GM19438 (cell line): Measurements from ENCODE around the gene CCDC86.

Source experiments
- ATAC-seq: cut with Tn5 transposase; IDR thresholded peaks from one replicate; pipeline ENCODE4 v1.9.1; 2021; ENCODE audit warnings: low read depth; ENCODE audit not compliant: unreplicated experiment

Gene CCDC86

DNA sequence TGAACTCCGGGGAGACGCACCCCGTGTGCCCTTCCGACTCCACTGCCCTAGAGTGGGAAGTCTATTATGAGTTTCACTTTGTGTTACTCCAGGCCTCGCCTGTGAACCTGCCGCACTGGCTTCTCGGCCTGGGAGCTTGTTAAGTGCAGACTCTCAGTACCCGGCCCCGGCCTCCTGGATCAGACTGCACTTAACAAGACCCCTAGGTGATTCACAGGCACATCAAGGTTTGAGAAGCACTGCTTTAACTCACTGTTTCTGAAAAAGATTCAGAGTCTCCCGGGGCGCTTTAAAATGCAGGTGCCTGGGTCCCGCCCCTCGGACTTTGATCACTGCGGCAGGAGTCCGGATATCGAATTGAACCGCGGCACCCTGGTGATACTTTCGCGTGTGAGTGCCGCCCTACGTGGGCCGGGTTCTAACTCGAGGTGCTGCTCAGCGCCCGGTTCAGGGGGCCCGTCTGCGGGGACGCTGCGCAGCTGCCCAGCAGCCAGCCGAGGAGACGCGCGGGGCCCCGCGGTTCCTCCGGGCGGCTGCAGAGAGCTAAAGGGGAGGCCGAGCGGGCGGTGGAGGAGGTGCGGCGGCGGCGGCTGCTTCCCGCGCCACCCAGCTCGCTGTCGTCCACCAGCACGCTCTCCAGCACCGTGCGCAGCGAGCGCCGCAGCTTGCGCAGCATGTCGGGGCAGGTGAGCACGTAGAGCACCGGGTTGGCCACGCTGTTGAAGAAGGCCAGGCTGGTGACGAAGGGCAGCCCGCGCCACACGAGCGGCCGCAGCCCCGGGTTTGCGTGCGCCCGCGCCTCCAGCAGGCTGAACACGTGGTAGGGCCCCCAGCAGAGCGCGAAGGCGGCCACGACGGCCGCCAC, 10.4 kb downstream of the CCDC86 start:
- ATAC-seq, result no peak

DNA sequence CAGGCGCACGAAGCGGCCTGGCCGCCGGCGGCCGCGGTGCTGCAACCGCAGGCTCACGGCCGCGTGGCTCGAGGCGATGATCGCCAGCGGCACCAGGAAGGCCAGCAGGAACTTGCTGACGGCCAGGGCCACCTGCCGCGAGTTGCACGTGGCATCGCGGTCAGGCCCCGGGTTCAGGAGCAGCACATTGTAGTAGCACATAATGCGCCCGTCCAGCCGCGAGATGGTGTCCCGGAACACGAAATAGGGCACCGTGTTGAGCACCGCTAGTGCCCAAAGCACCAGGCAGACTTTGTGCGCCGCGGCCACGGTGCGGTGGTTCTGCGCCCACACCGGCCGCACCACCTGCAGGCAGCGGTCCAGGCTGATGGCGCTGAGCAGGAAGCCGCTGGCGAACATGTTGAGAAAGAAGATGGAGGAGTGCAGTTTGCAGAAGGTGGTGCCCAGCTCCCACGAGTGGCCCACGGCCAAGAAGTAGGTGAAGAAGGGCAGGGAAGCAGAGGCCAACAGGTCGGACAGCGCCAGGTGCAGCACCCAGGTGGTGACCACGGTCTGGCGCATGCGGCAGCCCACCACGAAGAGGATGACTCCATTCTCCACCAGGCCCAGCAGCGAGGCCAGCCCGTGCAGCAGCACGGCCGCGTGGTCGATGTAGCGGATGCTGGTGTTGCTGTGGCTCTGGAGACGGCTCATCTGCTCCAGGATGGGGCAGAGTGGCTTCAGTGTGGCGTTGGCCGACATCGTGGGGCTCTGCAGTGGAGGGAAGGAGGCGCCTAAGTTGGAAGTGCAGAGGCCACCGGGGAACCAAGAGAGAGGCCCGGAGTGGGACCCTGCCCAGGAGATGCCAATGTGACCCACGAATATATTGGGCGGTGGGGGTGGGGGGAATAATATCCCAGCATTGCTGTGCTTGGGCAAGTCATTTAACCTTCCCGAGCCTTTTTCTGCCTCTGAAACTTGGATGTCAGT, 11.4 kb downstream of the CCDC86 start:
- no peak for ATAC-seq

DNA sequence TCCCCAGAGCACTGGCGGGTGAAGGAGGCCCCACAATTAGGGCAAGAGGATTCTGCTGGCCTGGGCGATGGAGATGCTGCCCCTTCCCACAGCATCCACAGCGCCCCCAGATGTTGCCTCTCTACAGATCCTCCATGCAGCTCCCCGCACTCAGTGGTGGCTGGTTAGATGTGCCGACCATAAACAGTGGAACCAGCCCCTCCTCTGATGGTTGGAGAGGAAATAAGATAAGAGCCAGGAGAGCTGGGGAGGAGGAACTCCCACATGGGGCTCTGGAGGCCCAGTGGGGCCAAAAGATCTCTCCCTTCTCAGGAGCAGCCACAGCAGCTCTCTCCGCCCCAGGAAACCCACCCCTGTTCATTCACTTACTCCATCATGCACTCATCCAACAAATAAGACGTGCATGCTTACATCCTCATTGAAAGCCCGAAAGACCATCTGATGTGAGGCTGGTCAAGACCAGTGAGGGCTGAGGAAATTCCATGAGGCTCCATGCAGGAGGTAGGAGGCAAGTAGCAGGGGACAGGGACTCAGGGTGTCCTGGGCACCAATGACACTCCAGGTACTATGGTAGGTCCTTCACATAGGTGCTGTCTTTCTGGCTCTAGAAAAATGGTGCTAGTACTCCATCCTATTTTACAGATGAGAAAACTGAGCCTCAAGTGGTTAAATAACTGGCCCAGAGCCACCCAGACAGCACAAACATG, 12.4 kb downstream of the CCDC86 start:
- ATAC-seq, result no peak

DNA sequence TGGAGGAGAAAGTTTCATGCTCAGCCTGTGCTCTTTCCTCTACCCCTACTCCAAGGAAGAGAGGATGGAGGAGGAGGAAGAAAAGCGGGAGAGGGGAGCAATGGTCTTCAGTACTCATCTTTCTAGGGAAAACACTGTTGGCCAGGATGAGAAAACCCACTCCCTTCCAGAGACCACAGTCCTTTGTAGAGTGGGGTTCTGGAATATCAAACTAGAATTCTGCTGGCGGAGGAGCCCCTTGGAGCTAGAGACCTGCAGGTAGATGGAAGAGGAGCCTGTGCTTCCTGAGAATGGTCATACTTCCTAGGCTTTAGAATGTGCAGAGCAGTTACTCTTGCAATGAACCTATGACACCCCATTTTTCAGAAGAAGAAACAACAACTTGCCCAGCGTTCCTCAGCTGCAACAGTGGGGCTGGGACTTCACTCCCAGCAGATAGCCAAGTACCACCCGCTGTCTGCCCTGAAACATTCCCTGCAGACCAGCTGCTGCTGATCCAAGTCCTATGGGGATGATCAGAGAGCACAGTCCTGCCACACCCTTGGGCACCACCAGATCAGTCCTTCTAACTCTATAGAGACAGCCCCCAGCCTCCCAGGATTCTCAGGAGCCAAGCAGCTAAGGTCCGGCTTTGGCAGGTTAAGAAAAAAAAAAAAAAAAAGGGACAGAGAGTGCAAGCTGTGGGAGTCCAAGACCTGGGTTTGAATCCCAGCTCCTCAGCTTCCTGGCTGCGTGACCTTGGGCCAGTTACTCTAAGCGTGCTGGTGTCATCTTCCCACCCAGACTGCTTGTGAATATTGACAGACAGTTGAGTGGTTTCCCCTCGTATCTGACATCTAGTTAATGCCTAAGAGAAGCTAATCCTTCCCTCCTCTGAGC, 13.2 kb downstream of the CCDC86 start:
- ATAC-seq, result no peak

GRCh38 chr11:60855726-60856633, 14.1 kb downstream of the CCDC86 start, which contains the start of gene PTGDR2:
Gene PTGDR2 (minus strand): TSS chr11:60855950. CDS start chr11:60853722, 2,228 bp downstream.
- ATAC-seq, result no peak

GRCh38 chr11:60857378-60858232, 15.7 kb downstream of the CCDC86 start:
- ATAC-seq, result no peak

DNA sequence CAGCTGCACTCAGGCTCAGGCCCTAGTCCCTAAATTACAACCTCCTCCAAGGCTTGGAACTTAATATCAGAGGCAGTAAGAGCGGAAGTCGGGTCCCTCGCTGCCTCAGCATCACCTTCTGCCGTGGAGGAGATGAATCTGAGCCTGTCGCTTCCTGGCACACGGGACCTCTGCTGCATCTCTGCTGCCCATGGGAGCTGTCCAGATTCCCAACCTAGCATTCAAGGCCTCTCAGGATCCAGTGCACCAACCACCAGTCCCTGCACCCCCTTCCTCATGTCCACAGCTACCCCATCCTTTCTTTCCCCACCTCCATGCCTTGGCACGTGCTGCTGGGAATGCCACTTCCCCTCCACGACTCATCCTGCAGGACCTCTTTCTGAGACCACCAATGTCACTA, 16.3 kb downstream of the CCDC86 start:
- ATAC-seq, result no peak

DNA sequence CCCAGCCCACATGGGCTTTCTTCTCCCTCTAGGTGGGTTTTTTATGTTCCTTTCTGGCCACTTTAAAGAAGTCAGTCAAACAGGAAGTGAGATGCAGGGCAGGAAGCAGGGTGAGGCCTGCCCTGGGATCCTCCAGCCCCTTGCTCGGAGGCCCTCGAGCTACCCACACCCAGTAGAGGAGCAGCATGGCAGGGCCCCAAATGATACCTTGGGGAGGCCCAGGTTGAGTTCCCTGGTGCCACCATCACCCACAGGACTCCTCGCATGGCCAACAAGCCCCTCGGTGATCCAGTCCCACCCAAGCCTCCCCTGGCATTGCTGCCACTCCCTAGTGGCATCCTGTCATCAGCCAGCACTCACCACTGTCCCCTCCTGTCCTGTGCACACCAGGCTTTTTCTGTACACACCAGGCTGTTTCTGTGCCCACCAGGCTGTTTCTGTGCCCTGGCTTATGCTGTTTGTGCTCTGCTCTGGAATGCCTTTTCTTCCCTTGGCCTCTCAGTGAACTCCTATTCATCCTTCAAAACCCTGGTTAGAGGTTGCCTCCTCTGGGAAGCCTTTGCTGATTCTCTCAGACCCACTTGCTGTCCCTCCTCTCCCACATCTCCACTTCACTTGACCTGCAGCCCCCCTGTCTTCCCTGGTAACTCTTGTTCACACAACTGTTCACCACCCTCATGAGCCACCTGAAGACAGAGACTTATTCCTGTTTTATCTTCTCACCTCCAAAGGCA, 17.0 kb downstream of the CCDC86 start:
- ATAC-seq, result no peak

GRCh38 chr11:60859616-60860250, 17.8 kb downstream of the CCDC86 start:
- no peak for ATAC-seq

DNA sequence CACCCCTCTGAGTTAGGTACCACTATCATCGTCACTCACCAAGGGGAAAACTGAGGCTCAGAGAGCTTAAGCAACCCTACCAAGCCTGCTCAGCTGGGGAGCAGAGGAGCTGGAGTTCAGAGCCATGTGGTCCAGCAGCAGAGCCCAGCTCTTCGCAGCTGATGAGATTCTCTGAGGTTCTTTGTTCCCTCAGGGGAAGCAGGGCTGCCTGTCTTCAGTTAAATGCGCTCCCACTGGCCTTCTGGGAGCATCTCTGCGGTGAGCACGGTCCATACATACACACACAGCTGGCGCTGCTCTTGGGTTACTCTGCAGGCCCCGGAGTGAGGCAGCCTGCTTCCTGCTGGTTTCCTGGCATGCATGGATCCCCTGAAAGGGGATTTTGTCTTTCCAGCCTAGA, 19.0 kb downstream of the CCDC86 start:
- no peak for ATAC-seq

- ATAC-seq, result no peak
Measured at GRCh38 chr11:60862171-60862570, 20.3 kb downstream of the CCDC86 start.

DNA sequence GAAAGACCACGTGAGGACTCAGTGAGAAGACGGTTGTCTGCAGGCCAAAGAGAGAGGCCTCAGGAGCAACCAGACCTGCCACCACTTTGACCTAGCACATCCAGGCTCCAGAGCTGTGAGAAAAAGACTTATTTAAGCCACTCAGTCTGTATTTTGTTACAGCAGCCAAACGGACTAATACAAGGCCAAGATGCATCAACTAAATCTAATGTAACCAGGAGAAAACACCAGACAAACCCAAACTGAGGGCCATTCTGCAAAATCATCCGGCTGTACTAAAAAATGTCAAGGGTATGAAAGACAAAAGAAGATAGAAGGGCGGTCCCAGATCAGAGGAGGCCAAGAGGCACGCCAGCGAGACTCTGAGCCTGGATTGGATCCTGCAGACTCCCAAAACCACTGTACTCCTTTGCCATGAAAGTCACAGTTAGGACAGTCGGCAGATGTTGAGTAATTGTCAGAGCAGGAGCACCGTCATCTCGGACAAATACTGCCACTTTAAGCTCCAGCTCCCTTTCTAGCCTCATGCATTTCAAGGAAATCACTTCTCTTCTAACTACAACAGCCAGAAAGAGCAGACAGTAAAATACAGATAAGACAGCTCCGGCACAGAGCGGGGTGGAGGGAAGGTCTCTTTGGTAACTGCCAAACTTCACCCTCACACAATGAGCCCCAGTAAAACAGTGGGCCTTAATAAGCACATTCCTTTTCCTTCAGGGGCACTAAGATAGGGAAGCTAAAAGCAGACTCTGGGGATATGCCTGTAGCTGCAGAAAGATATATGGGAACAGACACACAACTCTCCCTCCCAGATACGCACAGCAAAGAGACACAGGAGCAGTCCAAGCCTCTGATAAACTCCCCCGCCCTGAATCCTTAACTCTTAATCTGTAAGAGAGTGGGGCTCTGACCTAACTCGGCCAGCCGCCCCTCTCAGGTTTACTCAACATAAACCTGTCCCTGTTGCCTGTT, 21.9 kb downstream of the CCDC86 start:
- no peak for ATAC-seq

GRCh38 chr11:60864856-60865513, 23.1 kb downstream of the CCDC86 start:
- no peak for ATAC-seq

- ATAC-seq, result no peak
Measured at GRCh38 chr11:60866911-60867870, 25.3 kb downstream of the CCDC86 start, which contains the start of gene ZP1. Gene ZP1 (plus strand): TSS chr11:60867542. CDS start chr11:60867562, 20 bp downstream.
